D721Med (cell line): ENCODE results near the gene SIRPA.

ENCODE experiments used
- DNase-seq: peaks from one replicate; pipeline ENCODE4 v3.0.0; 2011; ENCODE audit warnings: low spot score; ENCODE audit not compliant: insufficient read length
- FAIRE-seq: peaks from 2 replicates; lab custom pipeline; 2011; peaks lifted over from hg19 to GRCh38; lab: Jason Lieb, UNC
- CTCF ChIP-seq: IDR thresholded peaks from 2 replicates; pipeline ENCODE4 v1.5.1; 2012; ENCODE audit warnings: mild to moderate bottlenecking, control low read depth; ENCODE audit not compliant: insufficient read depth; ENCODE audit errors: missing control alignments

The SIRPA gene

GRCh38 chr20:1946762-1947534 is 51.7 kb downstream of the SIRPA start:
- no peak for FAIRE-seq
- no peak for DNase-seq
- TF ChIP-seq CTCF, result no peak

- DNase-seq (no peak), FAIRE-seq (no peak)
- no peak for TF ChIP-seq CTCF
Measured at GRCh38 chr20:1947535-1947846, 52.3 kb downstream of the SIRPA start.

GRCh38 chr20:1949347-1950100 is 54.3 kb downstream of the SIRPA start:
- no peak for DNase-seq
- TF ChIP-seq CTCF, result no peak
- FAIRE-seq, result no peak

- FAIRE-seq (no peak), DNase-seq (no peak)
- TF ChIP-seq CTCF, result no peak
Measured at GRCh38 chr20:1950836-1951235, 55.6 kb downstream of the SIRPA start.

- no peak for TF ChIP-seq CTCF
- FAIRE-seq (no peak), DNase-seq (no peak)
Measured at GRCh38 chr20:1951436-1952115, 56.4 kb downstream of the SIRPA start.

- FAIRE-seq (no peak), DNase-seq (no peak)
- no peak for TF ChIP-seq CTCF
Measured at GRCh38 chr20:1952737-1953530, 57.7 kb downstream of the SIRPA start.
